Astrocyte (in vitro differentiated cells and primary cell): Measurements from ENCODE around the gene FGD4.

Experiments
- EZH2 ChIP-seq: IDR thresholded peaks from 2 replicates; pipeline ENCODE4 v1.6.1; 2012; ENCODE audit warnings: mild to moderate bottlenecking, low read length, inconsistent platforms; ENCODE audit not compliant: insufficient read depth
- TF ChIP-seq, protein P1 (sequence below): IDR thresholded peaks from 2 replicates; pipeline ENCODE4 v1.5.1; 2011; ENCODE audit warnings: low read depth, mild to moderate bottlenecking, inconsistent platforms, low read length, moderate library complexity; ENCODE audit not compliant: insufficient read depth

DNA sequence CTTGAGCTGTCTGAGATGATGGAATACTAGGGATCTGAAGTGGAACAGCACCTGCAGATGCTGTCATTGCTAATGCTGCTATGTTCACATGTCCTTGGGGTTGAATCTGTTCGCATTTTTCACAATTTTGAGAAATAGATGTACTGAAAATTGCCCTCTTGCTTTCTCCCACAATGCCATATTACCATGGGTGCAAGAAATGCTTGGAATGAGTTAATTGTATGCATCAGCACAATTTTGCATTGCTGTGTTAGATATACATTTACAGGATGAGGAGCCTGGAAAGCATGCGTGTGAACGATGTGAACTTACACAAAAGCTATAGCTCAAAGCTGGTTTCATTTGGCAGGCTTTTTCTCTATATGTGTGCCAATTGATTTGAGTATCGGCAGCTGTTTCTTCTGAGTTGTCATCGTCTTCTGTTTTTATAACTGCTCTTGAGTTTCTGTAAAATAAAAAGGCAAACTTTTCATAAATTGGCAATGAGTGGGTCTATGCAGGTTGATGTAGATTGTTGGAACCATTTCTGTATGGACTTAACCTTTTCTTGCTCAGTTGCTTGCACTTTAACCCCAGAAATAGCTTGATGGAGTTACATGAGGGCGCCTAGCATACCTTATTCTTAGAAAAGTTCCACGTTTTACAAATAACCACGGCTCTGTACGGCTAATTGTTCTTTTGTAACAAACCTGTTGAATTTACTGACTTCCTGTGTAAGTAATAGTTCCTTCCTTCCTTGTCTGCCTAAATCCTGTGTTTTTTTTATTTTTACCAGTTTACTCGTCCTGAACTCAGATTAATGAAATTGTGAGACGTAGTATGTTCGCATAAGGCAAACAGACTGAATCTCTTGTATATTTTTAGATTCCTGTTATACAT is 105.9 kb downstream of the FGD4 start:
- no peak for TF ChIP-seq EZH2
- TF ChIP-seq, protein P1, sequence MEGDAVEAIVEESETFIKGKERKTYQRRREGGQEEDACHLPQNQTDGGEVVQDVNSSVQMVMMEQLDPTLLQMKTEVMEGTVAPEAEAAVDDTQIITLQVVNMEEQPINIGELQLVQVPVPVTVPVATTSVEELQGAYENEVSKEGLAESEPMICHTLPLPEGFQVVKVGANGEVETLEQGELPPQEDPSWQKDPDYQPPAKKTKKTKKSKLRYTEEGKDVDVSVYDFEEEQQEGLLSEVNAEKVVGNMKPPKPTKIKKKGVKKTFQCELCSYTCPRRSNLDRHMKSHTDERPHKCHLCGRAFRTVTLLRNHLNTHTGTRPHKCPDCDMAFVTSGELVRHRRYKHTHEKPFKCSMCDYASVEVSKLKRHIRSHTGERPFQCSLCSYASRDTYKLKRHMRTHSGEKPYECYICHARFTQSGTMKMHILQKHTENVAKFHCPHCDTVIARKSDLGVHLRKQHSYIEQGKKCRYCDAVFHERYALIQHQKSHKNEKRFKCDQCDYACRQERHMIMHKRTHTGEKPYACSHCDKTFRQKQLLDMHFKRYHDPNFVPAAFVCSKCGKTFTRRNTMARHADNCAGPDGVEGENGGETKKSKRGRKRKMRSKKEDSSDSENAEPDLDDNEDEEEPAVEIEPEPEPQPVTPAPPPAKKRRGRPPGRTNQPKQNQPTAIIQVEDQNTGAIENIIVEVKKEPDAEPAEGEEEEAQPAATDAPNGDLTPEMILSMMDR, result no peak
